Stimulated activated CD4-positive, alpha-beta T cell treated with anti-CD3 and anti-CD28 coated beads, Interleukin-12 subunit alpha, Interleukin-12 subunit beta, amount 100 ng/mL, for 24 hours (primary cell): ENCODE results near the gene NTN5.
"Not testable (repeated sequence)": the region's sequence is repeated elsewhere in the genome, so short reads cannot be mapped to it uniquely, and the experiment has no call there.

Experiments used
- DNase-seq, 2 experiments: peaks; one replicate each; pipeline ENCODE4 v3.0.0-alpha.2; 2020; ENCODE audit warnings: low read depth in 2 of 2

The NTN5 gene

DNA sequence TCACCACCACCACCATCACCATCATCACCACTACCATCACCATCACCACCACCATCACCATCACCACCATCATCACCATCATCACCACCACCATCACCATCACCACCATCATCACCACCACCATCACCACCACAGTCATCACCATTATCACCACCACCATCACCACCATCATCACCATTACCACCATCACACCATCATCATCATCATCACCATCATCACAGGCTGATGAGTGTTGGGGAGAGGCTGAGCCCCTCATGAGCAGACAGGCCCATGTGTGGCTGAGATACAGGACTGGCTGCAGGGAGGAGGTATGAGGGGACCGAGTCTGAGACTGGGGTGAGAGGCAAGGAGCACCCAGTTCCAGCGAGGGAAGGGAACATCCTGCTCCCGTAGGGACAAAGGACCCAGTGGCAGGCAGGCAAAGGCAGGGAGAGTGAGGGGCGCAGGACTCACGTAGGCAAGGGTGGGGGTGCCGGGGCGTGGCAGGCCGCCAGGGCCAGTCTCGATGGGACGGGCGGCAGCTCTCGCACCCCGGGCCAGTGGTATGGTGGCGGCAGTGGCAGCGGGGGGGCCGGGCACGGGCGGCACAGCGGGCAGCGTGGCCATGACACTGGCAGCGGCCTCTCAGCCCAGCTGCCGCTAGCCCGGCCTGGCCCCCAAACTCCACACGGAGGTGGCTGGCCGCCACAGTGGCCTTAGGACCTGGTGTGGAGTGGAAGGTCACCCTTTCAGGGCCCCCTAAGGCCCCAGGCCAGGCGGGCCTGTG, 2.7 kb downstream of the NTN5 start:
- no peak for DNase-seq

- DNase-seq = no peak
These were observed 4.1 kb downstream of the NTN5 start for GRCh38 chr19:48668761-48669160.

- no peak for DNase-seq
These were observed 4.5 kb downstream of the NTN5 start for GRCh38 chr19:48668332-48668731.

DNA sequence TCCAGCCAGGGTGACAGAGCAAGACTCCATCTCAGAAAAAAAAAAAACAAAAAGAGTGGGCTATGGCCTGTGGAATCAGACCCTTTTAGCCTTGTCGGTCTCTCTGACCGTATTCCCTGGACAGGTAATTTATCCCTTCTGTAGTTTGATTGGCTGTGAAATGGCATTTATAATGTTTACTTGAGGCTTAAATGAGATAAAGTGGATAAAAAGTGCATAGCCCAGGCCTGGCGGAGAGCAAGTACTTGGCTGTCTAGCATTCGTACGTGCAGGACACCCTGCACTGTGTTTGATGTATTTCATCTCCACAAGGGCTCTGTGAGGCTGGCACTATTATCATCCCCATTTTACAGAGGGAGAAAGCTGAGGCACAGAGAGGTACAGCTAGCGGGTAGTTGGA, 7.0 kb downstream of the NTN5 start:
- DNase-seq = no peak

DNA sequence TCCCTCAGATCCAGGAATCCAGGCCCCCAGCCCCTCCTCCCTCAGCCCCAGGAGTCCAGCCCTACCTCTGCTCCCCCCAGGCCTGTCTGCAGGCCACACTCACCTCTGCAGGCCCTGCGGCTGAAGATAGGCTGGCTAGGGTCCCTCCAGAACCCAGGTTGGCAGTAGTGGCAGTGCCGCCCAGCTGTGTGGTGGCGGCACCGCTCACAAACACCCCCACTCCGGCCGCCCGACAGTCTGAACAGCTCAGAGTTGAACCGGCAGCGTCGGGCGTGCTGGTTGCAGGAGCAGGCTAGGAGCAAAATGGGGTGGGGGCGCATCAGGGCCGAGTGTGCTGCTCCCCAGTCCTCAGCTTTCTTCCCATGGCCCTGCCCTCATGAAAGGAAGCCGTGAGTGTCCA, 8.3 kb downstream of the NTN5 start:
- no peak for DNase-seq

DNA sequence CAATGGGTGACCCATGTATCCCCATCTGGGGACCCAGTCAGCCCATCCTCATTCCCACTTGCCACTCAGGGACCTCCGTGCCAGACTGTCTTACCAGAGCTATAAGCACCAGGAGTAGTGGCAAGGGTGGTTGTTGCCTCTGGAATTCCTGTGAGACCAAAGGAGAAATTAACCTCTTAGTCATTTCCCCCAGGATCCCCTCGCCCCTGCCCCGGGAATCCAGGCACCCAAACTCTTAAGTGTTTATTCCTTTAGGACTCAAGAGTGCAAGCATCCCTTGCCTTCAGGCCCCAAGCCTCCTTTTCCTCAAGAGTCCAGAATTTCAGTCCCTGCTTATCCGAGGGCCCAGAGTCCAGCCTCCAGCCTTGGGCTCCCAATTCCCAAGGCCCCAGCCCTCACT, 9.2 kb downstream of the NTN5 start:
- DNase-seq = no peak

- DNase-seq = no peak
These were observed 11.1 kb downstream of the NTN5 start for GRCh38 chr19:48661711-48662090.

DNA sequence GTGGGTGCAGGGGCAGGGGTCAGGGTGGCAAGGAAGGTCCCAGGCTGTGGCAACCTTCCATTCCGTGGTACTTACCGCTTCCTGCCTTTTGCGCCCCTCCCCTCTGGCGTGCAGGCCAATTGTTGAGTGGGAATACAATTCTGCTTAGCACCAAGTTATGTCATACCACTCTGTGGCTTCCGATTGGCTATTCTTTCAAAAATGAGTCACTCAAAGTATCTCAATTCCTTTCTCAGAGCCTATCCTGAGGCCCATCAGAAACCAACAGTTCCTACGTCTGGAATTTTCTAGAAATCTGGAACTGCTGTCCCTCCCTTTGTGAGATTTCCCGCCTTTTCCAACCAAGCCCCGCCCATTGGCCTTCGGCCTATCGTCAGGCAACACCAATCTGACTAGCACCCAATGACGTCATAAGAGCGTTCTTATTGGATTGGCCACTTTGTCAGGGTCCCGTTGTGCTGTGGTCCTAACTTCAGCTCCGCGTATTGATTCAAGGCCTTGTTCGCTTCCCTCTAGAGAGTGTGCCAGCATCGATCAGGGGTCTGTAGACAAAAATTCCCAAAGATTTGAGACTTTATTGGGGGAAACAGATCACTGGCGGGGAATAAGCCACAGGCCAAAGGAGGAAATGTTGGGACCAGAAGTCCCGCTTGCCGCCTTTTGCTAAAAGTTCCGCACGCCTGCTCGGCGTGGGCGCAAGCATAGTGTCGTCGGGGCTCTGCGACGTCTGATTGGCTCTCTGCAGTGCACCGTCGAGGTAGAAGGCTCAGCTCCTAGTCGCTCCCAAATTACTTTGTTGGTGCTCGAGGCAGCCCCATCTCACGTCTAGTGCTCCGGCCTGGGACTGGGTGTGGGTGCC, 11.7 kb downstream of the NTN5 start:
- peak; percentile 68 to 86 for DNase-seq

GRCh38 chr19:48659768-48660167, 13.0 kb downstream of the NTN5 start:
- no peak for DNase-seq

GRCh38 chr19:48658483-48658882, 14.3 kb downstream of the NTN5 start:
- no peak for DNase-seq

DNA sequence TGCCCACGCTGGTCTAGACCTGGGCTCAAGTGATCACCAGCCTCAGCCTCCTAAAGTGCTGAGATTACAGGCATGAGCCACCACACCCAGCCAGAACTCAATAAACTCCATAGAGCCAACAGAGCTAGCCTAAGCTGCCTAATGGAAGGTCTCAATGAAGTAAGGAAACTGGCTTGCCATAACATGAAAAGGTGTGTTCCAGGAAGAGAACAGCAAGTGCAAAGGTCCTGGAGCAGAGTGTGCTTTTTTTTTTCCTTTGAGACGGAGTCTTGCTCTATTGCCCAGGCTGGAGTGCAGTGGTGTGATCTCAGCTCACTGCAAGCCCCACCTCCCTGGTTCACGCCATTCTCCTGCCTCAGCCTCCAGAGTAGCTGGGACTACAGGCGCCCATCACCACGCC, 15.0 kb downstream of the NTN5 start:
- not testable (repeated sequence) for DNase-seq

- DNase-seq = no peak
These were observed 15.9 kb downstream of the NTN5 start for GRCh38 chr19:48656840-48657474.

DNA sequence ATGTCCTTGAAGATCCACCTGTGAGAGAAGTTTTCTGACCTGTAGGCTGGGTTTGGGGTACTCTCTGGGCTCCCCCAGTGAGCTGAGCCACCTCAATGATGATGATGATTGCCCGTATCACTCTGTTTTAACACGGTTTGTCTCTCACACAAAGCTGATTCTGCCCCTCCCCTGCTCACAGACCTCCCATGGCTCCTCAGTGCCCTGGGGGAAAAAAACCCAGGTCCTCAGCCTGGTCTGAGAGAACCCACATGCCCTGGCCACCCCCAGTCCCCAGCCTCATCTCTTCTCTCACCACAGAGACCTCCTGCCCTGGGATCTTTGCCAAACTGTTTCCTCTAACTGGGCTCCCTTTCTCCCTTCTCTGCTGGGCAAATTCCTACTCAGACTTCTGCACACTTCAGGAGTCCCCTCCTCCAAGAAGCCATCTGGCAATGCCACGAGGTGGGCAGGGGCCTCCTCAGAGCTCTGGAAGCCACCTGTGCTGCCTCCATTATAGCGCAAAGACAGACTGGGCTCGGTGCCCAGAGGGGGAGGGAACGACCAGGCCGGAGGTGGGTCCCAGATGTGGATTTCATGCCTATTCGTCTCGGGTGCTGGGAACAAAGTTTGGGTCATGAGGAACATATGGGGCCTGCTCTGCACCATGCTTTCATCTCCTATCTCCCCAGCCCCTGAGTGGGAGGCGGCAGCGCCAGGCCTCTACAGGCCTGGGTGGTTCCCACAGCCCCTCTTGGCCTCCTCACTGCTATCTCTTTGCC, 18.3 kb downstream of the NTN5 start:
- no peak for DNase-seq

GRCh38 chr19:48651683-48652048, 21.2 kb downstream of the NTN5 start:
- no peak for DNase-seq

GRCh38 chr19:48650974-48651682, 21.7 kb downstream of the NTN5 start:
- DNase-seq = no peak

- no peak for DNase-seq
These were observed 24.7 kb downstream of the NTN5 start for GRCh38 chr19:48648134-48648533.

- no peak for DNase-seq
These were observed 26.0 kb downstream of the NTN5 start for GRCh38 chr19:48646722-48647216.

DNA sequence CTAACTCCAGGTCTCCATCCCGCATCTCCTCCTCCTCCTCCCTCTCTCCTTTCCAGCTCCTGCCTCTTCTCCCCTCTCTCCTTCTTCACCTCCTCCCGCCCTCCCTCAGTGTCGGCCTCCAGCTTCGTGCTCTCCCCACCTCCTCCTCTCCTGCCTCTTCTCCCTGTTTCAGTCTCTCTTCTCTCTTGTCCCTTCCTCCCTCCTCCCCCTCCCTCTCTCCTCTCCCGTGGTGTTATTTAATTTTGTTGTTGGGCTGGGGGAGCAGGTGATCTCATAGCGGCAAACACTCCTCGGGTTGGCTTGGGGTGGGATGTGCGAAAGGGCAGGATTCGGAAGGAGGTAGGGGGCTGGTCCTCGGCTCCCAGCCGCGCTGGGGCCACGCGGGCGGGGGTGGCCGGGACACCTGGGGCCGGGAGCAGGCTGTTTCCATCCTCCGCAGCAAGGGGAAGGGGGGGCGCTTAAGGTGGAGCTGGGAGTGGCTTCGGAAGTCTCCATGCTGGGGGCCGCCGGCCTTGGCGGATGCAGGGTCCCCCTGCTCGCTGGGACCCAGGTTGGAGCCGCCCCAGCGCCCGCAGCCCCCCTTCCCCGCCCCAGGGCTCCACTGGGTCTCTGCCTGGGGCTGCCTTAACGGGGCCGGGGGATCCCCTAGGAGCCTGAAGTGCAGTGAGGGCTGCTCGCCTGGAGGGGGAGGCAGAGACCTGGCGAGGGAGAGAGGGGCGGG, 26.7 kb downstream of the NTN5 start, which contains the start of gene CA11:
Gene CA11 (minus strand): TSS at position 187 of the 721 bp plus-strand sequence. CDS start 555 bp downstream, outside the sequence.
- peak; percentile 82 to 90 for DNase-seq

GRCh38 chr19:48645620-48646000, 27.2 kb downstream of the NTN5 start:
- no peak for DNase-seq
